Thyroid gland (tissue), 4 donors: Measurements from ENCODE around the gene EFCAB12.

Source experiments
- CTCF ChIP-seq, 6 experiments: fragments of 200-600 bp in 3 of 6; fragments of 450-650 bp in 3 of 6; sonication (generic) in 3 of 6; IDR thresholded peaks; one replicate each; pipeline ENCODE4 v1.5.1; 2016 to 2019; ENCODE audit warnings: antibody characterized with exemption in 6 of 6, mild to moderate bottlenecking in 2 of 6, inconsistent platforms in 1 of 6, moderate library complexity in 1 of 6
- POLR2A ChIP-seq, 2 donors: fragments of 450-650 bp; IDR thresholded peaks; one replicate each; pipeline ENCODE4 v1.6.1; 2017; ENCODE audit warnings: antibody characterized with exemption in 2 of 2, mild to moderate bottlenecking in 2 of 2, moderate library complexity in 1 of 2

GRCh38 chr3:129415830-129416229 lies 12.6 kb downstream of the EFCAB12 start:
- no peak for TF ChIP-seq CTCF (IDR thresholded peaks at IDR 0.05)
- no peak for TF ChIP-seq POLR2A (IDR thresholded peaks at IDR 0.05)
